NCI-H774 (cell line): ENCODE results near the gene AQP9.
"Not testable (repeated sequence)": the region's sequence is repeated elsewhere in the genome, so short reads cannot be mapped to it uniquely, and the experiment has no call there.

Experiments
- DNase-seq: peaks from one replicate; lab custom pipeline; 2025; lab: John Stamatoyannopoulos, UW

AQP9 gene

GRCh38 chr15:58182460-58183163 is 44.4 kb downstream of the AQP9 start:
- DNase-seq, result peak; percentile 31

- DNase-seq, result no peak
Observed at GRCh38 chr15:58185439-58185838, 47.3 kb downstream of the AQP9 start.

GRCh38 chr15:58189148-58189811 is 51.1 kb downstream of the AQP9 start:
- DNase-seq, result no peak

GRCh38 chr15:58190419-58190818 is 52.2 kb downstream of the AQP9 start:
- no peak for DNase-seq

GRCh38 chr15:58193636-58194035 is 55.5 kb downstream of the AQP9 start:
- DNase-seq, result not testable (repeated sequence)

GRCh38 chr15:58200739-58201138 is 62.6 kb downstream of the AQP9 start:
- no peak for DNase-seq

- DNase-seq, result no peak
Observed at GRCh38 chr15:58201516-58201915, 63.3 kb downstream of the AQP9 start.

- DNase-seq, result no peak
Observed at GRCh38 chr15:58203537-58203936, 65.4 kb downstream of the AQP9 start.

- no peak for DNase-seq
Observed at GRCh38 chr15:58206151-58206550, 68.0 kb downstream of the AQP9 start.

- DNase-seq, result not testable (repeated sequence)
Observed at GRCh38 chr15:58208217-58208616, 70.0 kb downstream of the AQP9 start.

- not testable (repeated sequence) for DNase-seq
Observed at GRCh38 chr15:58209007-58209481, 70.9 kb downstream of the AQP9 start.

GRCh38 chr15:58210031-58210430 is 71.8 kb downstream of the AQP9 start:
- not testable (repeated sequence) for DNase-seq

- no peak for DNase-seq
Observed at GRCh38 chr15:58212909-58213526, 74.8 kb downstream of the AQP9 start.

- no peak for DNase-seq
Observed at GRCh38 chr15:58213587-58214338, 75.6 kb downstream of the AQP9 start.

- DNase-seq, result no peak
Observed at GRCh38 chr15:58214591-58215340, 76.6 kb downstream of the AQP9 start.

GRCh38 chr15:58217460-58217859 is 79.3 kb downstream of the AQP9 start:
- DNase-seq, result no peak

GRCh38 chr15:58221591-58222241 is 83.5 kb downstream of the AQP9 start:
- no peak for DNase-seq

- no peak for DNase-seq
Observed at GRCh38 chr15:58222679-58223078, 84.5 kb downstream of the AQP9 start.

- no peak for DNase-seq
Observed at GRCh38 chr15:58223432-58223831, 85.3 kb downstream of the AQP9 start.

GRCh38 chr15:58224068-58224467 is 85.9 kb downstream of the AQP9 start:
- no peak for DNase-seq
